OCI-LY1 (cell line): ENCODE measurements around the gene KAT6B.

ENCODE experiments used
- H2AFZ ChIP-seq: fragments of 200-600 bp; sonication (generic), shearing (Covaris generic); 2 replicates; pipeline ENCODE4 v1.6.0; 2014; ENCODE audit warnings: antibody characterized with exemption, mild to moderate bottlenecking, low read length
- H3F3A ChIP-seq: fragments of 200-600 bp; sonication (generic), shearing (Covaris generic); 2 replicates; pipeline ENCODE4 v1.6.0; 2014; ENCODE audit warnings: mild to moderate bottlenecking, antibody characterized with exemption, low read length, moderate library complexity; ENCODE audit not compliant: insufficient read depth
- H3K27ac ChIP-seq: fragments of 200-600 bp; sonication (generic); 2 replicates; pipeline ENCODE4 v1.5.1; 2014; ENCODE audit warnings: low read length, mixed run types, mild to moderate bottlenecking, low read depth; ENCODE audit not compliant: poor library complexity, severe bottlenecking
- H3K27me3 ChIP-seq: fragments of 200-600 bp; sonication (generic); 2 replicates; pipeline ENCODE4 v1.6.0; 2014; ENCODE audit warnings: antibody characterized with exemption, mild to moderate bottlenecking, low read length, moderate library complexity; ENCODE audit not compliant: insufficient read depth
- H3K36me3 ChIP-seq: fragments of 200-600 bp; sonication (generic); 2 replicates; pipeline ENCODE4 v1.6.1; 2014; ENCODE audit warnings: mild to moderate bottlenecking, antibody characterized with exemption, low read length, moderate library complexity, mixed read lengths; ENCODE audit not compliant: insufficient read depth
- H3K4me1 ChIP-seq: fragments of 200-600 bp; sonication (generic); 2 replicates; pipeline ENCODE4 v1.5.1; 2014; ENCODE audit warnings: mild to moderate bottlenecking, low read length, moderate library complexity; ENCODE audit not compliant: insufficient read depth, severe bottlenecking
- H3K4me2 ChIP-seq: fragments of 200-600 bp; sonication (generic), shearing (Covaris generic); 2 replicates; pipeline ENCODE4 v1.6.1; 2014; ENCODE audit warnings: low read length
- H3K4me3 ChIP-seq: fragments of 200-600 bp; sonication (generic); 2 replicates; pipeline ENCODE4 v1.5.1; 2014; ENCODE audit warnings: low read length, low read depth, mild to moderate bottlenecking, mixed read lengths; ENCODE audit not compliant: poor library complexity, severe bottlenecking
- H3K79me2 ChIP-seq: fragments of 200-600 bp; shearing (Covaris generic); 2 replicates; pipeline ENCODE4 v1.6.1; 2016; ENCODE audit warnings: mixed run types, low read length, mixed read lengths; ENCODE audit not compliant: insufficient read depth
- H3K9ac ChIP-seq: fragments of 200-600 bp; sonication (generic), shearing (Covaris generic); 2 replicates; pipeline ENCODE4 v1.6.1; 2014; ENCODE audit warnings: mild to moderate bottlenecking, low read length, mixed read lengths
- H3K9me2 ChIP-seq: fragments of 200-600 bp; sonication (generic), shearing (Covaris generic); 2 replicates; pipeline ENCODE4 v1.6.1; 2014; ENCODE audit warnings: low read depth, mild to moderate bottlenecking, low read length, mixed read lengths
- H3K9me3 ChIP-seq: fragments of 200-600 bp; shearing (Covaris generic); 2 replicates; pipeline ENCODE4 v1.6.1; 2014; ENCODE audit warnings: low read length, mixed read lengths
- H4K20me1 ChIP-seq: fragments of 200-600 bp; sonication (generic), shearing (Covaris generic); 2 replicates; pipeline ENCODE4 v1.6.0; 2016; ENCODE audit warnings: mild to moderate bottlenecking, low read length; ENCODE audit not compliant: insufficient read depth
- EZH2 ChIP-seq: fragments of 200-600 bp; sonication (generic), shearing (Covaris generic); IDR thresholded peaks from 2 replicates; pipeline ENCODE4 v1.8.0; 2017; ENCODE audit warnings: borderline replicate concordance, mixed run types, mild to moderate bottlenecking, antibody characterized with exemption, low read length, moderate library complexity, mixed read lengths
- TF ChIP-seq, protein P1 (sequence below): fragments of 200-600 bp; sonication (generic), shearing (Covaris generic); IDR thresholded peaks from 2 replicates; pipeline ENCODE4 v1.5.1; 2017; ENCODE audit warnings: mild to moderate bottlenecking, antibody characterized with exemption, low read length, moderate library complexity, mixed read lengths

Gene KAT6B

DNA sequence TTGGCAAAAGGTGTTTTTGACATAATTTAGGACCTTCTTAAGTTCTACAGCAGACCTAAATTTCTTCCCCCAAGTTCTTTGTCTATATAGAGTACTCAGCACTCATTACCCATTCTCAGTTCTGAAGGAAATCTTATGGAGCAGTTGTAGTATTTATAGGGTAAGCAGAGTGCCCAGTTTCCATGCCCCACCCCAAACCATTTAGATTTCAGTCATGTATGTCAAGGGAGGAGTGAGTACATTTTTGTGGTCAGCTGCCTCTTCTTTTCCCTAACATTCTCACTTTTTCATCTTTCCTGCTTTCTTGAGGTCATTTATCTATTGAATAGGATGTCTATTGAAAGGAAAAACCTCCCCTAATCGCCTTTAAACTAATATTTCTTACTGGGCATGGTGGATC, 83.3 kb downstream of the KAT6B start:
- Histone ChIP-seq H3K27me3 (no peaks in the 10 kb centered on the region), H3K9me2 (no peaks in the 10 kb centered on the region), H3K4me3 (no peak overlapping the region), H3K4me1 (peaks cover 7% of the 10 kb centered on the region), H3K9ac (no peak overlapping the region), H3K79me2 (peaks cover 19% of the 10 kb centered on the region), H3K9me3 (no peaks in the 10 kb centered on the region), H3K36me3 (no peaks in the 10 kb centered on the region), H3K27ac (no peak overlapping the region), H2AFZ (no peak overlapping the region), H3K4me2 (no peak overlapping the region), H4K20me1 (no peaks in the 10 kb centered on the region), H3F3A (no peaks in the 10 kb centered on the region)
- TF ChIP-seq, protein P1, sequence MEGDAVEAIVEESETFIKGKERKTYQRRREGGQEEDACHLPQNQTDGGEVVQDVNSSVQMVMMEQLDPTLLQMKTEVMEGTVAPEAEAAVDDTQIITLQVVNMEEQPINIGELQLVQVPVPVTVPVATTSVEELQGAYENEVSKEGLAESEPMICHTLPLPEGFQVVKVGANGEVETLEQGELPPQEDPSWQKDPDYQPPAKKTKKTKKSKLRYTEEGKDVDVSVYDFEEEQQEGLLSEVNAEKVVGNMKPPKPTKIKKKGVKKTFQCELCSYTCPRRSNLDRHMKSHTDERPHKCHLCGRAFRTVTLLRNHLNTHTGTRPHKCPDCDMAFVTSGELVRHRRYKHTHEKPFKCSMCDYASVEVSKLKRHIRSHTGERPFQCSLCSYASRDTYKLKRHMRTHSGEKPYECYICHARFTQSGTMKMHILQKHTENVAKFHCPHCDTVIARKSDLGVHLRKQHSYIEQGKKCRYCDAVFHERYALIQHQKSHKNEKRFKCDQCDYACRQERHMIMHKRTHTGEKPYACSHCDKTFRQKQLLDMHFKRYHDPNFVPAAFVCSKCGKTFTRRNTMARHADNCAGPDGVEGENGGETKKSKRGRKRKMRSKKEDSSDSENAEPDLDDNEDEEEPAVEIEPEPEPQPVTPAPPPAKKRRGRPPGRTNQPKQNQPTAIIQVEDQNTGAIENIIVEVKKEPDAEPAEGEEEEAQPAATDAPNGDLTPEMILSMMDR = no peak
- TF ChIP-seq EZH2 = no peak

DNA sequence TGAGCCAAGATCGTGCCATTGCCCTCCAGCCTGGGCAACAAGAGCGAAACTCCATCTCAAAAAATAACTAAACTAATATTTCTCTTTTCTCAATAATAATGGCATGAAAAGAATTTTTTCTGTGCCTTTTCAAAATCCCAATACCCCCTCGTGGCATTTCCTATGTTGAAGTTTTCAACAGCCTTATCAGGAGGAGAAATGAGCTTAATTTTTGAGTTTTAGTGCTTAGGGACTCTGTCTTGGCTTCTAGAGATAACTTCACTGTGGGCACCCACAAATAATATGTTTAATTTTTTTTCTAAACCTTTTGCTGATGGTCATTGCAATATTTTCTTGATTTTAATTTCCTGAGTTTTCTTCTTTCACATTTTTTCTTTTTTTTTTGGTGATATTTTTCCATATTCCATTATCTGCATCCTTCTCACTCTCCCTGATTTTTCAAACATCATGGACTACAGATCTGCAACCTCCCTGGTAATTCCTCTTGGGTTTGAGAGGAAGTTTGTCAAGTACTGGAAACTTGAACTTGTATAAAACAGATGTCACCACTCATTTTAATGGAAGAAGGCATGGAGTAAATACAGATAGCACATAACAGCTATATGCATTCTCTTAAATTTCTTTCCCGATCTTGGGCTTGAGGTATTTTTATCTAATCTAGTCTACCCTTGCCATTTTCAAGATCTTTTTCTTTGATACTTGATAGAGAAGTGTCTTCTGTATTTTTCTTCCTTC, 84.0 kb downstream of the KAT6B start:
- H3K4me3 ChIP-seq = no peak overlapping the region
- H3K4me1 ChIP-seq = peaks cover 7% of the 10 kb centered on the region
- no peaks in the 10 kb centered on the region for H3K36me3 ChIP-seq
- H3K27ac ChIP-seq = no peak overlapping the region
- H3K9ac ChIP-seq = no peak overlapping the region
- H3K9me2 ChIP-seq = no peaks in the 10 kb centered on the region
- TF ChIP-seq, protein P1 = no peak
- TF ChIP-seq EZH2 = no peak
- H2AFZ ChIP-seq = no peak overlapping the region
- no peak overlapping the region for H3K4me2 ChIP-seq
- H3K9me3 ChIP-seq = no peaks in the 10 kb centered on the region
- H3K27me3 ChIP-seq = no peaks in the 10 kb centered on the region
- peaks cover 21% of the 10 kb centered on the region for H3K79me2 ChIP-seq
- no peaks in the 10 kb centered on the region for H3F3A ChIP-seq
- H4K20me1 ChIP-seq = no peaks in the 10 kb centered on the region

GRCh38 chr10:74910976-74911350, 84.6 kb downstream of the KAT6B start:
- H3K36me3 ChIP-seq = no peaks in the 10 kb centered on the region
- peaks cover 7% of the 10 kb centered on the region for H3K4me1 ChIP-seq
- TF ChIP-seq, protein P1 = no peak
- no peak for TF ChIP-seq EZH2
- no peak overlapping the region for H3K27ac ChIP-seq
- H3K9me3 ChIP-seq = no peaks in the 10 kb centered on the region
- no peaks in the 10 kb centered on the region for H3K27me3 ChIP-seq
- H3F3A ChIP-seq = no peaks in the 10 kb centered on the region
- no peak overlapping the region for H3K4me2 ChIP-seq
- no peaks in the 10 kb centered on the region for H4K20me1 ChIP-seq
- H3K9me2 ChIP-seq = no peaks in the 10 kb centered on the region
- H3K4me3 ChIP-seq = no peak overlapping the region
- no peak overlapping the region for H2AFZ ChIP-seq
- H3K9ac ChIP-seq = no peak overlapping the region
- peaks cover 23% of the 10 kb centered on the region for H3K79me2 ChIP-seq
